Activated CD4-positive, alpha-beta memory T cell treated with anti-CD3 and anti-CD28 coated beads for 36 hours (primary cell): ENCODE data around the gene GLRX5. TPM values are rescaled to one million over a fixed set of nuclear protein-coding genes. Genes with fewer than 3 reads are reported as not detected.

Experiments used
- CTCF ChIA-PET: fragments of 350-600 bp; sonication (Branson Sonifier 250); formaldehyde crosslinking; loops from one replicate; lab custom pipeline; 2021; ENCODE audit warnings: antibody characterized with exemption, inconsistent platforms; lab: Charles Lee
- POLR2A ChIA-PET: fragments of 350-600 bp; sonication (Branson Sonifier 250); formaldehyde crosslinking; loops from one replicate; lab custom pipeline; 2021; ENCODE audit warnings: antibody characterized with exemption; lab: Charles Lee
- DNase-seq: peaks from one replicate; pipeline ENCODE4 v3.0.0-alpha.2; 2020
- H3K27ac Mint-ChIP-seq: one replicate; pipeline ENCODE4 v1.8.0; 2021; ENCODE audit warnings: mixed read lengths
- H3K27me3 Mint-ChIP-seq: one replicate; pipeline ENCODE4 v1.8.0; 2021; ENCODE audit warnings: mixed read lengths
- H3K36me3 Mint-ChIP-seq: one replicate; pipeline ENCODE4 v1.8.0; 2021; ENCODE audit warnings: mixed read lengths
- H3K4me1 Mint-ChIP-seq: one replicate; pipeline ENCODE4 v1.8.0; 2021; ENCODE audit warnings: low read depth, mixed read lengths
- H3K4me3 Mint-ChIP-seq: one replicate; pipeline ENCODE4 v1.8.0; 2021; ENCODE audit warnings: mild to moderate bottlenecking, mixed read lengths
- H3K9me3 Mint-ChIP-seq: one replicate; pipeline ENCODE4 v1.8.0; 2021; ENCODE audit warnings: mixed read lengths
- intact Hi-C: fragments of 100-400 bp; cut with micrococcal nuclease; formaldehyde crosslinking; loops from one replicate; pipeline ENCODE4 v1.15.1; 2023
- total RNA-seq, 2 experiments: library from RNA; stranded (reverse); gene quantifications; one replicate each; pipeline ENCODE4 v1.2.3, GENCODE V29; 2021

Gene GLRX5
- total RNA-seq, 2 experiments from 2014 or later, result 31.8 to 32.2 TPM

DNA sequence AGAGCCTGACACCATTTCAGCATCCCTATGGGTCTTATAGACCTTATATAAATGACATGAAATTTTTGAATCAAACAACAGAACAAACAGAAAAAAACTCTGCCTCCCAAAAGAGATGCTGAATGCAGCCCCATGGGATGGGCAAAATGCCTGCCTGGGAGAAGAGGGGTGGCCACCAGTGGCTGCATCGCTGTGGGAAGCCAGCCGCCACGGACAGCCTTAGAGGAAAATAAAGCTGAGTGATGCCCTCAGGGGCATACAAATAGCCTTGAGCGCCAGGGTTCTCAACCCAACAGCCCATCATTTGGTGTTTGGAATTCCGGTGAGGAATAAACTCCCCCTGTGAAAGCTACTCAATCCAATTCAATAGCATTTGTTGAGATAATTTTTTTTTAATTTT lies 41.3 kb upstream of the GLRX5 start:
- Mint-ChIP-seq H3K4me1 (peaks cover 62% of the 10 kb centered on the region), H3K9me3 (peaks cover 9% of the 10 kb centered on the region), H3K27ac (no peak overlapping the region), H3K4me3 (no peak overlapping the region), H3K36me3 (peaks cover 12% of the 10 kb centered on the region), H3K27me3 (no peaks in the 10 kb centered on the region)
- ChIA-PET POLR2A (interaction anchor here (0.8 kb wide), 1 partner anchor 13 kb away, joined by 3 read pairs; no protein-coding TSS in a partner anchor), CTCF (interaction anchor here (0.9 to 1.0 kb wide), 3 partner anchors 29 to 52 kb away, joined by 3 to 8 read pairs (median 3); no protein-coding TSS in a partner anchor)
- no peak for DNase-seq
- intact Hi-C loops, result no loop called here

- H3K4me1 Mint-ChIP-seq, result peaks cover 62% of the 10 kb centered on the region
- ChIA-PET POLR2A (interaction anchor here (0.8 kb wide), 1 partner anchor 13 kb away, joined by 3 read pairs; no protein-coding TSS in a partner anchor), CTCF (interaction anchor here (0.9 to 1.0 kb wide), 2 partner anchors 29 to 52 kb away, joined by 3 to 8 read pairs; no protein-coding TSS in a partner anchor)
- H3K27ac Mint-ChIP-seq, result peak overlapping the region; percentile 4
- intact Hi-C loops, result no loop called here
- no peak overlapping the region for H3K4me3 Mint-ChIP-seq
- peaks cover 9% of the 10 kb centered on the region for H3K9me3 Mint-ChIP-seq
- peaks cover 12% of the 10 kb centered on the region for H3K36me3 Mint-ChIP-seq
- no peak for DNase-seq
- H3K27me3 Mint-ChIP-seq, result no peaks in the 10 kb centered on the region
Observed at GRCh38 chr14:95493976-95494375, 40.9 kb upstream of the GLRX5 start.

GRCh38 chr14:95494456-95494855 lies 40.4 kb upstream of the GLRX5 start:
- POLR2A ChIA-PET, result interaction anchor here (2.8 kb wide), 1 partner anchor 29 kb away, joined by 16 read pairs; no protein-coding TSS in a partner anchor
- H3K36me3 Mint-ChIP-seq, result peaks cover 12% of the 10 kb centered on the region

GRCh38 chr14:95495076-95495475 lies 39.8 kb upstream of the GLRX5 start:
- Mint-ChIP-seq H3K4me3 (no peak overlapping the region), H3K36me3 (peaks cover 12% of the 10 kb centered on the region), H3K27me3 (no peaks in the 10 kb centered on the region), H3K27ac (peak overlapping the region; percentile 75), H3K9me3 (peaks cover 9% of the 10 kb centered on the region), H3K4me1 (peaks cover 67% of the 10 kb centered on the region)
- no peak for DNase-seq
- CTCF ChIA-PET, result interaction anchor here (1.5 to 2.3 kb wide), 3 partner anchors 14 to 32 kb away, joined by 3 to 12 read pairs (median 9); no protein-coding TSS in a partner anchor
- intact Hi-C loops, result loop anchor here (1.0 to 5.0 kb wide), 3 partner anchors 9 to 37 kb away; no protein-coding TSS in a partner anchor
- POLR2A ChIA-PET, result interaction anchor here (0.6 to 2.8 kb wide), 2 partner anchors 28 to 104 kb away, joined by 3 to 16 read pairs; no protein-coding TSS in a partner anchor

More at GRCh38 chr14:95494456-95494855, 40.4 kb upstream of the GLRX5 start:
- H3K27ac Mint-ChIP-seq, result peak overlapping the region; percentile 4
- no peaks in the 10 kb centered on the region for H3K27me3 Mint-ChIP-seq
- intact Hi-C loops, result no loop called here
- H3K4me1 Mint-ChIP-seq, result peaks cover 63% of the 10 kb centered on the region
- peaks cover 9% of the 10 kb centered on the region for H3K9me3 Mint-ChIP-seq
- DNase-seq, result no peak
- no peak overlapping the region for H3K4me3 Mint-ChIP-seq
- CTCF ChIA-PET, result interaction anchor here (0.9 to 1.0 kb wide), 2 partner anchors 28 to 52 kb away, joined by 3 to 8 read pairs; no protein-coding TSS in a partner anchor

DNA sequence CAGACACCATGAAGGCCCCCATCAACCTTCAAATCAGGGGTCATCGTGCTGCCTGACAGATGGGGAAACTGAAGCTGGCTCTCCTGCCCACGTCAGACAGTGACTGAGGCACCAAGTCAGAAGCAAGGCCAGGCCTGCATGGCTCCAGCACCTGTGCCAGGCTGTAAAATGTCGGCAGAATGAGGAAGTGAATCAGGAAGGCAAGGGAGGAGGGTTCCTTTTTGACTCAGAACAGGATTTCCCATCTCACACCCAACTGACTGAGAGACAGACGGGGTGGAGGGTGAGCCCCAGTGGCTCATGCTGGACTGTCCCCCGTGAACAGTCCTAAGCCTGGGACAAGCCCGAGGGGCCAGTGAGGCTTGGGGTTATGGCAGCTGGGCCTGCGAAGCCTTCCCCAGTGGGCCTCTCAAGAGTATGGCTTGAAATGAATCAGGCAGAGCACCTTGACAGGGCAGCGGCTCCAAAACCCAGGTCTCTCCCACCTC lies 39.3 kb upstream of the GLRX5 start:
- CTCF ChIA-PET, result interaction anchor here (1.0 to 2.3 kb wide), 7 partner anchors 9 to 53 kb away, joined by 3 to 12 read pairs (median 5); no protein-coding TSS in a partner anchor
- peak; percentile 64 for DNase-seq
- H3K4me1 Mint-ChIP-seq, result peaks cover 65% of the 10 kb centered on the region
- POLR2A ChIA-PET, result interaction anchor here (0.6 to 2.8 kb wide), 4 partner anchors 9 to 104 kb away, joined by 3 to 16 read pairs (median 8); no protein-coding TSS in a partner anchor
- peak overlapping the region; percentile 75 for H3K27ac Mint-ChIP-seq
- H3K9me3 Mint-ChIP-seq, result peaks cover 9% of the 10 kb centered on the region
- H3K4me3 Mint-ChIP-seq, result peak overlapping the region; percentile 46
- intact Hi-C loops, result loop anchor here (1.0 to 5.0 kb wide), 3 partner anchors 9 to 37 kb away; no protein-coding TSS in a partner anchor
- H3K36me3 Mint-ChIP-seq, result peaks cover 13% of the 10 kb centered on the region
- H3K27me3 Mint-ChIP-seq, result no peaks in the 10 kb centered on the region

- H3K27me3 Mint-ChIP-seq, result no peaks in the 10 kb centered on the region
- ChIA-PET POLR2A (interaction anchor here (0.9 to 2.8 kb wide), 3 partner anchors 8 to 27 kb away, joined by 6 to 16 read pairs (median 9); no protein-coding TSS in a partner anchor), CTCF (interaction anchor here (1.0 to 2.3 kb wide), 7 partner anchors 8 to 54 kb away, joined by 3 to 12 read pairs (median 5); no protein-coding TSS in a partner anchor)
- H3K4me3 Mint-ChIP-seq, result no peak overlapping the region
- H3K9me3 Mint-ChIP-seq, result peaks cover 9% of the 10 kb centered on the region
- peak overlapping the region; percentile 75 for H3K27ac Mint-ChIP-seq
- peaks cover 17% of the 10 kb centered on the region for H3K36me3 Mint-ChIP-seq
- intact Hi-C loops, result loop anchor here (5.0 kb wide), 1 partner anchor 36 kb away; no protein-coding TSS in a partner anchor
- DNase-seq, result no peak
- H3K4me1 Mint-ChIP-seq, result peaks cover 65% of the 10 kb centered on the region
Observed at GRCh38 chr14:95496111-95496681, 38.7 kb upstream of the GLRX5 start.

DNA sequence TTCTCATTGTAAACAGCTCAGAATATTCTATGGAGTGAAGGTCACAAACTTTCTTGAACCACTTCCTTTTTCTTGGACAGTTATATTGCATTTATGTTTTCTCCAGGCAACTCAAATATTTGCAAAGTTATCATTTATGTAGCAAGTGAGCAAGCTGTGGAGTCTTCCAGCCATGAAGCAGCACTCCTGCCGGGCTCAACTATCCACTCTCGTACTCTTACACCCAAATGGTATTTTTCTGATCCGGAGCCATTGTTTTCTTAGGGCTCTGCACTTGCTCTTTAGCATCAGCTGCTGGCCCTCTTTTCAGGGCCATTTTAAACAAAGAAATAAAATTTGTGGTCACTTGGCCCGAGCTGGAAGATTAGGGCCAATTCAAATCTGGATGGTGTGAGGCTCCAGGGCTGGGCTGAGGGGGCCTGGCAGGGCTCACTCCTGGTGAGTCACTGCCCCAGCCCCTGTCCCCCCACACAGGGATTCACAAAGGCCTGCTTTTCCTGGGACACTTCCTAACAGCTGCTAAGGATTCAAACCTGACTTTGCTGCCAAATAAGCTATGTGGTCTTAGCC lies 38.1 kb upstream of the GLRX5 start:
- Mint-ChIP-seq H3K9me3 (peaks cover 9% of the 10 kb centered on the region), H3K36me3 (peaks cover 15% of the 10 kb centered on the region), H3K4me1 (peaks cover 67% of the 10 kb centered on the region), H3K27ac (peak overlapping the region; percentile 75), H3K27me3 (no peaks in the 10 kb centered on the region), H3K4me3 (no peak overlapping the region)
- ChIA-PET CTCF (interaction anchor here (1.0 to 2.3 kb wide), 6 partner anchors 8 to 55 kb away, joined by 3 to 12 read pairs (median 6); no protein-coding TSS in a partner anchor), POLR2A (interaction anchor here (1.3 to 2.8 kb wide), 2 partner anchors 8 to 26 kb away, joined by 9 to 16 read pairs; no protein-coding TSS in a partner anchor)
- intact Hi-C loops, result loop anchor here (5.0 kb wide), 1 partner anchor 36 kb away; no protein-coding TSS in a partner anchor
- DNase-seq, result no peak

DNA sequence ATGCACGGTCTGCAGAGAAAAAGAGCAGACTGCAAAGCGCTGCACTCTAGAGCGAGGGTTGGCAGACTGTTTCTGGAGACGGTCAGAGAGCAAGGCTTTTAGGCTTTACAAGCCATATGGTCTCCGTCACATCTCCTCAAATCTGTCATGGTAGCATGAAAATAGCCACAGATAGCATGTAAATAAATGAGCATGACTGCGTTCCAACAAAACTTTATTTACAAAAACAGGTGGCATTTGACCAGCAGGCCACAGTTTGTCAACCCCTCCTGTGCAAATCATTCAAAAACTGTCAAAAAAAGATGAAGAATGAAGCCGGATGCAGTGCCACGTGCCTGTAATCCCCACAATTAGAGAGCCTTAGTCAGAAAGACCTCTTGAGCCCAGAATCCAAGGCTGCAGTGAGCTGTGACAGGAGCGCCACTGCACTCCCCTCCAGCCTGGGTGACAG lies 37.3 kb upstream of the GLRX5 start:
- CTCF ChIA-PET, result interaction anchor here (0.6 to 2.3 kb wide), 3 partner anchors 25 to 805 kb away, joined by 3 to 12 read pairs (median 3); no protein-coding TSS in a partner anchor
- Mint-ChIP-seq H3K27me3 (no peaks in the 10 kb centered on the region), H3K27ac (no peak overlapping the region), H3K4me3 (no peak overlapping the region), H3K9me3 (peaks cover under 1% of the 10 kb centered on the region), H3K36me3 (peaks cover 10% of the 10 kb centered on the region), H3K4me1 (peaks cover 65% of the 10 kb centered on the region)
- POLR2A ChIA-PET, result no interaction called here
- intact Hi-C loops, result loop anchor here (5.0 kb wide), 1 partner anchor 35 kb away; no protein-coding TSS in a partner anchor
- DNase-seq, result no peak

DNA sequence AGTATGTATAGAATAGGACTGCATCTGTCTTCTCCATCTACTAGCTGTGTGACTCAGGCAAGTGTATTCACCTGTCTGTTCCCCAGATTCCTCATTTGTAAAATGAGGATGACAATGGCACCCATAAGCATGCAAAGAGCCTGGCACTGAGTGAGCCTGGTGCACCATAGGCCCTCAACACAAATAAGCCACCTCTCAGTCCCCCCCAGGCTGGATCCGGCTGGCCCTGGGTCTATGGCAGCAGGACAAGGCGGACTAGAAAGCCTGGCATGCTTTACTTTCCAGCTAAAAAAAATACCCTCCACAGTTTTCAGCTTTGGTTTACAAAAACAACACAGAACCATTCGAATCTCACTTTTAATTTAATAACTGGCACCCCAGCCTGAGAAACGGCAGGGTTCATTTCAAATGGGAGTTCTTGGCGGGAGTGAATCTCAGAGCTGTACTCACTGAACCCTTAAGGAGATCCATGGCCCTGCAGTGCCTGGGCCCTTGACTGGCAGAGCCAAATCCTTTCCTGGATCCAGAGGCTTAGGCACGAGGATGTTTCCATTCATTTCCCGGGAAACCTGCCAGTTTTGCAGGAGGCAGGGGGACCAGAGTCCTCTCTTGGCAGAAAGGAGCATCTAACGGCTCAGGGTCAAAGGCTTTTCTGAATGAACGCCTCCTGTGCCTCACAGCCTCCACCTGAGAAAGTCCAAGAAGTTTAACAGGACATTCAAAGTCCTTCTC lies 36.1 kb upstream of the GLRX5 start:
- H3K4me3 Mint-ChIP-seq, result no peak overlapping the region
- ChIA-PET POLR2A (interaction anchor here (1.0 kb wide), 1 partner anchor 25 kb away, joined by 3 read pairs; no protein-coding TSS in a partner anchor), CTCF (interaction anchor here (0.7 to 1.5 kb wide), 3 partner anchors 16 to 28 kb away, joined by 3 to 4 read pairs (median 4); no protein-coding TSS in a partner anchor)
- H3K36me3 Mint-ChIP-seq, result peaks cover 9% of the 10 kb centered on the region
- no peak for DNase-seq
- H3K9me3 Mint-ChIP-seq, result no peaks in the 10 kb centered on the region
- no peak overlapping the region for H3K27ac Mint-ChIP-seq
- H3K4me1 Mint-ChIP-seq, result peaks cover 75% of the 10 kb centered on the region
- no peaks in the 10 kb centered on the region for H3K27me3 Mint-ChIP-seq
- intact Hi-C loops, result loop anchor here (5.0 kb wide), 1 partner anchor 34 kb away; no protein-coding TSS in a partner anchor

GRCh38 chr14:95499354-95499750 lies 35.5 kb upstream of the GLRX5 start:
- Mint-ChIP-seq H3K4me3 (no peak overlapping the region), H3K27me3 (no peaks in the 10 kb centered on the region), H3K27ac (peak overlapping the region; percentile 49), H3K36me3 (peaks cover 9% of the 10 kb centered on the region), H3K4me1 (peaks cover 76% of the 10 kb centered on the region), H3K9me3 (no peaks in the 10 kb centered on the region)
- CTCF ChIA-PET, result interaction anchor here (0.7 to 1.5 kb wide), 3 partner anchors 16 to 28 kb away, joined by 3 to 4 read pairs (median 4); no protein-coding TSS in a partner anchor
- POLR2A ChIA-PET, result interaction anchor here (1.0 kb wide), 1 partner anchor 24 kb away, joined by 3 read pairs; no protein-coding TSS in a partner anchor
- intact Hi-C loops, result loop anchor here (5.0 kb wide), 1 partner anchor 33 kb away; no protein-coding TSS in a partner anchor
- DNase-seq, result no peak
